Type B pancreatic cell (in vitro differentiated cells): ENCODE data around the gene FNDC3A. TPM values are rescaled to one million over a fixed set of nuclear protein-coding genes. Genes with fewer than 3 reads are reported as not detected.

ENCODE experiments used
- DNase-seq: peaks from one replicate; pipeline ENCODE4 v3.0.0; 2021; ENCODE audit warnings: mixed read lengths; ENCODE audit not compliant: unreplicated experiment; ENCODE audit errors: extremely low spot score
- H3K27ac Mint-ChIP-seq: 2 replicates; pipeline ENCODE4 v1.8.0; 2021; ENCODE audit warnings: mild to moderate bottlenecking, mixed read lengths
- H3K27me3 Mint-ChIP-seq: 2 replicates; pipeline ENCODE4 v1.8.0; 2021; ENCODE audit warnings: mixed read lengths
- H3K36me3 Mint-ChIP-seq: 2 replicates; pipeline ENCODE4 v1.8.0; 2021; ENCODE audit warnings: mixed read lengths
- H3K4me1 Mint-ChIP-seq: one replicate; pipeline ENCODE4 v1.8.0; 2021; ENCODE audit warnings: mixed read lengths; ENCODE audit not compliant: unreplicated experiment
- H3K4me3 Mint-ChIP-seq: 2 replicates; pipeline ENCODE4 v1.8.0; 2021; ENCODE audit warnings: mild to moderate bottlenecking, mixed read lengths
- H3K9me3 Mint-ChIP-seq: 2 replicates; pipeline ENCODE4 v1.8.0; 2021; ENCODE audit warnings: mixed read lengths
- CTCF ChIP-seq: fragments of 200-600 bp; sonication (generic); conservative IDR thresholded peaks from 2 replicates; pipeline ENCODE4 v1.5.0; 2021; ENCODE audit warnings: antibody characterized with exemption, mild to moderate bottlenecking
- total RNA-seq: library from RNA; stranded (reverse); gene quantifications from 2 replicates; pipeline ENCODE4 v1.2.1, GENCODE V29; 2021; ENCODE audit warnings: low replicate concordance

FNDC3A gene
- total RNA-seq, 1 donor from 2014 or later, result 65.7 TPM

DNA sequence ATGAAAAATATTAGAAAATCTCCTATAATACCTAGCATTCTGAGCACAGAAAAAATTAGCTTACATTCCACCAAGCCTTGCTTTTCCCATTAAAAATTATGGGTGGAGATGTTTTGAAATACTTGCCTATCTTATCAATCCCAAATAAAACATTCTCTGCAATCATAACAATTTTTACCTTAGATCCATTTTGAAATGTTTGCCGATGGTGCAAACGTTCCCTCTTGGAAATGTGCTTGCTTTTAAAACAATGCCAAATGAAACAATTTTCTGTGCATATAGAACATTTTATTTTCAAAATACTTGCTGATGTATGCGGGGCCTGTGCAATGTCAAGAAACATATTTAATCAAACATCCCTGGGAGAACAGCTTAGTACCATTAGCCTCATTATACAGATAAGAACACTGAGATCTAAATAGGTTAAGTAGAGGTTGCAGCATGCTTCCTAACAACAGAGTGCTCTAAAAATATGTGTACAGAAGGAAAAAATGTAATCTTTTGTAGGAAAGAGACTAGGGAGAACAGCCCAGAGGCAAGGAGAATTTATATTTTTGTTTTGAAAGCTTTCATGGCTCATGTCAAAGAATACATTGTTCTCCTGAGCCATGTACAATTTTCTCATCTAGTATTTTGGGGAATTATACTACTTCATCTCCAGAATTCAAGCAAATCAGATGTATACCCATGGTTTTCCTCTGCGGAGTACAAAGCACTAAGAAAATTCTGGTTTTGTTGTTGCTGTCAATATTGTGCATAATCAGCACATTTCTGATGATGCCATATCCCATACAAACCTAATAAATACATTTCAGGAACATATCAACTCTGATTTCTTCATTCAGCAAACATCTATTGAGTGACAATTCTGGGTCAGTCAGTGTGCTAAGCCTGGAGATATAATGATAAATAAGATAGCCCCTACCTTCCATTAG, 25.9 kb upstream of the FNDC3A start:
- peak overlapping the region; percentile 50 for H3K27ac Mint-ChIP-seq
- TF ChIP-seq CTCF, result no peak
- H3K27me3 Mint-ChIP-seq, result no peaks in the 10 kb centered on the region
- no peak overlapping the region for H3K4me3 Mint-ChIP-seq
- peaks cover 5% of the 10 kb centered on the region for H3K9me3 Mint-ChIP-seq
- no peak for DNase-seq
- H3K4me1 Mint-ChIP-seq, result peaks cover 8% of the 10 kb centered on the region
- no peaks in the 10 kb centered on the region for H3K36me3 Mint-ChIP-seq

DNA sequence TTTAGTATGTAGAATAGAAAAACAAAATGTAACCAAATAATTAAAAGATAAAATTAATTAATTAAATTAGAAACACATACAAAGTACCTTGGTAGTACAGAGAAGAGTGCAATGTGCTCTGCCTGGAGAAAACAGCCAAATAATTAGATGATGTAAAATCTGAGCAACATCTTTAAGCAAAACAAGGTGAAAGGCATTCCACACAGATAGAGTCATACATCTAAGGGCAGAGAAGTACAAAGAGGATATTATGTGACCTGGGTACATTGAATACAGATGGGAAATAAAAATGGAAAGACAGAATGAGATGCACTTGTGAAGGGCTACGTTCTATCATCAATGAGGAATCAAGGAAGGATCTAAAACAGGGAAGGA, 25.2 kb upstream of the FNDC3A start:
- peaks cover 8% of the 10 kb centered on the region for H3K4me1 Mint-ChIP-seq
- H3K27me3 Mint-ChIP-seq, result no peaks in the 10 kb centered on the region
- H3K36me3 Mint-ChIP-seq, result no peaks in the 10 kb centered on the region
- no peak overlapping the region for H3K4me3 Mint-ChIP-seq
- TF ChIP-seq CTCF, result no peak
- peak overlapping the region; percentile 0 for H3K27ac Mint-ChIP-seq
- H3K9me3 Mint-ChIP-seq, result peaks cover 5% of the 10 kb centered on the region
- DNase-seq, result no peak

- peak overlapping the region; percentile 21 for H3K27ac Mint-ChIP-seq
Measured at GRCh38 chr13:48954081-48954480, 21.6 kb upstream of the FNDC3A start.

DNA sequence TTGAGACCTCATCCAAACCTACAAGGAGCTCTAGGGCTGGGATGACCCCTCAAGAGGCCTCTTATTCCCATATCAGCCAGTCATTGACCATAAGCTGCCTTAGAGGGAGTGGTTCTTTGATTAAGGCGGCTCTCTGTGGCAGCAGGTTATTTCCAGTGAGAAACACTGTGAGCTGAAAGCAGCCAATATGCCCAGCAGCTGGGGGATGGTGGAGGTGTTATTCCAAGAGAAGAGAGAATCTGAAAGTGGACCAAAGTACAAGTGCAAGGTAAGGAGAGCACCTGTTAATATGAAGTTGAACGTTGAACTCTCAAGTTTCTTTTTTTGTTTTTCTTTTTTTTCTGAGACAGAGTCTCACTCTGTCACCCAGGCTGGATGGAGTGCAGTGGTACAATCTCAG, 20.2 kb upstream of the FNDC3A start:
- H3K4me1 Mint-ChIP-seq, result peaks cover 8% of the 10 kb centered on the region
- H3K9me3 Mint-ChIP-seq, result peaks cover 3% of the 10 kb centered on the region
- no peak overlapping the region for H3K27ac Mint-ChIP-seq
- no peak for DNase-seq
- no peaks in the 10 kb centered on the region for H3K36me3 Mint-ChIP-seq
- TF ChIP-seq CTCF, result no peak
- H3K27me3 Mint-ChIP-seq, result no peaks in the 10 kb centered on the region
- H3K4me3 Mint-ChIP-seq, result no peak overlapping the region

More at GRCh38 chr13:48954081-48954480, 21.6 kb upstream of the FNDC3A start:
- Mint-ChIP-seq H3K36me3 (no peaks in the 10 kb centered on the region), H3K4me1 (peaks cover 8% of the 10 kb centered on the region), H3K4me3 (no peak overlapping the region), H3K9me3 (peaks cover 5% of the 10 kb centered on the region), H3K27me3 (no peaks in the 10 kb centered on the region)
- no peak for TF ChIP-seq CTCF
- DNase-seq, result no peak

DNA sequence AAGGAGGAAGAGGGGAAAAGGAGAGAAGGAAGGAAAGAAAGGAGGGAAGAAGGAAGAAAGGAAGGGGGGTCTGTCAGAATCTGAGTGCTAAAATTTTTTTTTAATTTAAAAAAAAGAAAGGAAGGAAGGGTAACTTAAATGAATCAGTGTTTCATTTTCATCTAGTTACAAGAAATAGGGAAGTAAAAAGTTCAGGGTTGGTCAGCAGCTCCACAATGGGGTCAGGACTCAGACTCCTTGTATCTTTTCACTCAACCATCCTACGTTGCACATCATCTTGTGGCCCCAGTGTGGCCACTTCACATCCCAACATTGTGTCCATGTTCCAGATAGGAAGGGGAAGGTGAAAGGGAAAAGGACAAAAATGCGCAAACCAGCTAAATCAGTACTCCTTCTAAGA, 14.3 kb upstream of the FNDC3A start:
- H3K4me1 Mint-ChIP-seq, result no peaks in the 10 kb centered on the region
- no peaks in the 10 kb centered on the region for H3K36me3 Mint-ChIP-seq
- no peaks in the 10 kb centered on the region for H3K27me3 Mint-ChIP-seq
- no peak for DNase-seq
- H3K9me3 Mint-ChIP-seq, result peaks cover 4% of the 10 kb centered on the region
- H3K27ac Mint-ChIP-seq, result no peak overlapping the region
- no peak for TF ChIP-seq CTCF
- H3K4me3 Mint-ChIP-seq, result no peak overlapping the region
